ENCODE results near the gene ATP2B3. TPM values are rescaled to one million over a fixed set of nuclear protein-coding genes. Genes with fewer than 3 reads are reported as not detected.

The ATP2B3 gene
- total and polyA plus RNA-seq, 2 of the 4 experiments (the other 2 are of a cell fraction) = under 0.01 to 0.03 TPM

- Histone ChIP-seq H3K27me3 (ENCODE audit: control insufficient read depth, insufficient read depth, low read length) (no peaks in the 10 kb centered on the region), H3K14ac (replicated peaks; ENCODE audit: low read depth, low read length) (no peak overlapping the region), H3K4me2 (ENCODE audit: low read depth, low read length) (no peak overlapping the region), H3K23ac (ENCODE audit: low read depth, low read length) (no peak overlapping the region), H2AK5ac (ENCODE audit: low read depth, low read length) (no peak overlapping the region), H3K79me1 (ENCODE audit: low read depth in 1 of 2, low read length in 2 of 2) (peaks cover 6 to 8% of the 10 kb centered on the region in 2 experiments; a peak in 3 of 4 replicates), H2AK9ac (replicated peaks; ENCODE audit: low read depth, low read length, poor library complexity) (no peak overlapping the region), H3K36me3 (ENCODE audit: control insufficient read depth, insufficient read depth, low read length) (peaks cover 1% of the 10 kb centered on the region; the same call in 1 of the 2 replicates), H3K9me3 (ENCODE audit: control insufficient read depth, insufficient read depth, low read length) (no peaks in the 10 kb centered on the region; the same call in 1 of the 2 replicates), H4K91ac (ENCODE audit: insufficient read depth, low read depth, low read length) (no peak overlapping the region), H3K56ac (ENCODE audit: extremely low read depth, insufficient read depth, low read length) (no peak overlapping the region), H4K20me1 (ENCODE audit: insufficient read depth, low read length) (peaks cover 6% of the 10 kb centered on the region), H3K4me3 (ENCODE audit: insufficient read depth, low read depth, low read length) (no peak overlapping the region), H2BK5ac (ENCODE audit: low read depth, low read length, poor library complexity, severe bottlenecking) (no peak overlapping the region), H2BK15ac (ENCODE audit: low read depth, low read length) (no peak overlapping the region), H4K8ac (ENCODE audit: low read depth in 2 of 2, low read length in 2 of 2) (no peak overlapping the region), H3K18ac (ENCODE audit: low read depth, low read length) (no peak overlapping the region), H2BK20ac (ENCODE audit: low read depth, low read length) (no peak overlapping the region), H4K5ac (ENCODE audit: low read depth, low read length) (no peak overlapping the region), H2AFZ (replicated peaks; ENCODE audit: low read length, poor library complexity) (no peak overlapping the region), H3K27ac (ENCODE audit: insufficient read depth, low read length) (no peak overlapping the region), H3K9me1 (ENCODE audit: insufficient read depth, low read length) (no peaks in the 10 kb centered on the region), H3K4me1 (ENCODE audit: control insufficient read depth, insufficient read depth, low read length) (no peaks in the 10 kb centered on the region), H3K9ac (ENCODE audit: low read depth, low read length) (no peak overlapping the region), H2BK120ac (ENCODE audit: low read depth, low read length) (no peak overlapping the region), H3K4ac (ENCODE audit: low read depth, low read length) (no peak overlapping the region)
- ChIA-PET POLR2A (ENCODE audit: unreplicated experiment) (no interaction called here), CTCF (no interaction called here)
- no peak for ATAC-seq (ENCODE audit: low read depth)
- no TSS peak for BruUV-seq (replicated peaks)
- 80% methylated on average over 2 of the region's 14 CpGs; no CpG with 5 or more reads in 1 of the 2 experiments for WGBS, 2 experiments (ENCODE audit: extremely low coverage in 2 of 2, insufficient read length in 1 of 2)
- dilution Hi-C loops (cut with HindIII; ENCODE audit: low sequenced_read_pairs, unreplicated experiment) (no loop called here), in situ Hi-C loops (cut with MboI; ENCODE audit: low sequenced_read_pairs) (no loop called here), intact Hi-C loops (cut with micrococcal nuclease) (no loop called here)
- DNase-seq = no peak
- TF ChIP-seq MAZ (IDR thresholded peaks at IDR 0.05; ENCODE audit: borderline replicate concordance, low read depth, low read length) (no peak), RCOR1 (IDR thresholded peaks at IDR 0.05; ENCODE audit: insufficient replicate concordance, low read length) (no peak), MAFK (IDR thresholded peaks at IDR 0.05; ENCODE audit: low read depth, low read length) (no peak), RFX5 (IDR thresholded peaks at IDR 0.05; ENCODE audit: low read depth, low read length) (no peak), USF2 (IDR thresholded peaks at IDR 0.05; ENCODE audit: low read depth, low read length) (no peak), CEBPB (IDR thresholded peaks at IDR 0.05; ENCODE audit: low read depth, low read length) (no peak), FOS (IDR thresholded peaks at IDR 0.05; ENCODE audit: low read depth, low read length) (no peak), BHLHE40 (IDR thresholded peaks at IDR 0.05; ENCODE audit: low read depth, low read length) (no peak), POLR2A (IDR thresholded peaks at IDR 0.05; ENCODE audit: low read depth, low read length) (no peak), CHD1 (IDR thresholded peaks at IDR 0.05; ENCODE audit: low read depth, low read length) (no peak), NFE2L2 (IDR thresholded peaks at IDR 0.05; ENCODE audit: low read depth, low read length) (no peak), RAD21 (IDR thresholded peaks at IDR 0.05; ENCODE audit: low read length) (no peak), SMC3 (IDR thresholded peaks at IDR 0.05; ENCODE audit: low read depth, low read length) (no peak), MXI1 (IDR thresholded peaks at IDR 0.05; ENCODE audit: borderline replicate concordance, low read depth, low read length) (no peak)
- TF ChIP-seq, protein P1, sequence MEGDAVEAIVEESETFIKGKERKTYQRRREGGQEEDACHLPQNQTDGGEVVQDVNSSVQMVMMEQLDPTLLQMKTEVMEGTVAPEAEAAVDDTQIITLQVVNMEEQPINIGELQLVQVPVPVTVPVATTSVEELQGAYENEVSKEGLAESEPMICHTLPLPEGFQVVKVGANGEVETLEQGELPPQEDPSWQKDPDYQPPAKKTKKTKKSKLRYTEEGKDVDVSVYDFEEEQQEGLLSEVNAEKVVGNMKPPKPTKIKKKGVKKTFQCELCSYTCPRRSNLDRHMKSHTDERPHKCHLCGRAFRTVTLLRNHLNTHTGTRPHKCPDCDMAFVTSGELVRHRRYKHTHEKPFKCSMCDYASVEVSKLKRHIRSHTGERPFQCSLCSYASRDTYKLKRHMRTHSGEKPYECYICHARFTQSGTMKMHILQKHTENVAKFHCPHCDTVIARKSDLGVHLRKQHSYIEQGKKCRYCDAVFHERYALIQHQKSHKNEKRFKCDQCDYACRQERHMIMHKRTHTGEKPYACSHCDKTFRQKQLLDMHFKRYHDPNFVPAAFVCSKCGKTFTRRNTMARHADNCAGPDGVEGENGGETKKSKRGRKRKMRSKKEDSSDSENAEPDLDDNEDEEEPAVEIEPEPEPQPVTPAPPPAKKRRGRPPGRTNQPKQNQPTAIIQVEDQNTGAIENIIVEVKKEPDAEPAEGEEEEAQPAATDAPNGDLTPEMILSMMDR (conservative IDR thresholded peaks at IDR 0.05; ENCODE audit: low read depth, low read length) = no peak
- TF ChIP-seq, protein P2, sequence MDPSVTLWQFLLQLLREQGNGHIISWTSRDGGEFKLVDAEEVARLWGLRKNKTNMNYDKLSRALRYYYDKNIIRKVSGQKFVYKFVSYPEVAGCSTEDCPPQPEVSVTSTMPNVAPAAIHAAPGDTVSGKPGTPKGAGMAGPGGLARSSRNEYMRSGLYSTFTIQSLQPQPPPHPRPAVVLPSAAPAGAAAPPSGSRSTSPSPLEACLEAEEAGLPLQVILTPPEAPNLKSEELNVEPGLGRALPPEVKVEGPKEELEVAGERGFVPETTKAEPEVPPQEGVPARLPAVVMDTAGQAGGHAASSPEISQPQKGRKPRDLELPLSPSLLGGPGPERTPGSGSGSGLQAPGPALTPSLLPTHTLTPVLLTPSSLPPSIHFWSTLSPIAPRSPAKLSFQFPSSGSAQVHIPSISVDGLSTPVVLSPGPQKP (IDR thresholded peaks at IDR 0.05; ENCODE audit: borderline replicate concordance, low read depth, low read length) = no peak
These were observed 14.6 kb upstream of the ATP2B3 start for GRCh38 chrX:153502796-153503195.
